K562 (cell line): Measurements from ENCODE around the gene ABHD8. TPM values are rescaled to one million over a fixed set of nuclear protein-coding genes. Genes with fewer than 3 reads are reported as not detected.
A peak's percentile ranks its signal among the peaks of the same experiment; 100 is the strongest.

Source experiments
- ARHGAP35 ChIP-seq: fragments of 450-650 bp; IDR thresholded peaks from 2 replicates; pipeline ENCODE4 v1.6.1; 2018; ENCODE audit not compliant: partially characterized antibody
- ARNT ChIP-seq, 2 experiments: fragments of 450-650 bp; IDR thresholded peaks; 2 replicates each; pipeline ENCODE4 v1.6.1; 2016; ENCODE audit warnings: mild to moderate bottlenecking in 1 of 2
- CHD2 ChIP-seq: IDR thresholded peaks from 2 replicates; pipeline ENCODE4 v1.6.1; 2011; ENCODE audit warnings: low read depth, low read length
- ETV1 ChIP-seq: fragments of 450-650 bp; conservative IDR thresholded peaks from 2 replicates; pipeline ENCODE4 v1.6.1; 2016; ENCODE audit warnings: missing genetic modification characterization, control low read depth, low read depth, missing compliant biosample characterization
- FIP1L1 ChIP-seq: fragments of 200-400 bp; formaldehyde crosslinking; IDR thresholded peaks from 2 replicates; pipeline ENCODE4 v1.6.1; 2018; ENCODE audit warnings: mild to moderate bottlenecking, low read depth, low read length; ENCODE audit not compliant: poor library complexity, severe bottlenecking
- HNRNPL ChIP-seq: fragments of 200-400 bp; formaldehyde crosslinking; IDR thresholded peaks from 2 replicates; pipeline ENCODE4 v1.6.1; 2017; ENCODE audit warnings: low read depth, mild to moderate bottlenecking, low read length
- JUND ChIP-seq, 2 experiments: IDR thresholded peaks; 2 replicates in 1 of 2; 3 replicates in 1 of 2; pipeline ENCODE4 v1.6.1; 2011; ENCODE audit warnings: borderline replicate concordance in 2 of 2, low read depth in 2 of 2, low read length in 2 of 2, improper control_type of control experiment in 1 of 2, missing biosample characterization in 1 of 2, missing genetic modification characterization in 1 of 2, missing genetic modification reagents in 1 of 2
- KDM5B ChIP-seq: fragments of 200-600 bp; sonication (generic); IDR thresholded peaks from 2 replicates; pipeline ENCODE4 v1.6.1; 2012; ENCODE audit warnings: low read depth, mild to moderate bottlenecking, moderate library complexity, low read length, control low read depth, inconsistent platforms; ENCODE audit not compliant: insufficient replicate concordance
- LCOR ChIP-seq: sonication (generic); formaldehyde crosslinking; IDR thresholded peaks from 2 replicates; pipeline ENCODE4 v1.8.0; 2022; ENCODE audit warnings: mild to moderate bottlenecking, missing genetic modification reagents
- MECOM ChIP-seq: fragments of 250-450 bp; sonication (Bioruptor Pico); IDR thresholded peaks from 2 replicates; pipeline ENCODE4 v1.8.0; 2022; ENCODE audit warnings: inconsistent platforms
- NEUROD1 ChIP-seq: fragments of 150-350 bp; IDR thresholded peaks from 2 replicates; pipeline ENCODE4 v1.6.1; 2014; ENCODE audit warnings: borderline replicate concordance, low read length, low read depth; ENCODE audit not compliant: partially characterized antibody
- NR2C2 ChIP-seq, 2 experiments: fragments of 200-800 bp in 1 of 2; sonication (Bioruptor generic) in 1 of 2; sonication (generic) in 1 of 2; formaldehyde crosslinking in 1 of 2; IDR thresholded peaks; 2 replicates each; pipeline versions ENCODE4 v1.6.1 to v1.8.0; 2016 to 2022; ENCODE audit warnings: mild to moderate bottlenecking in 1 of 2, missing compliant biosample characterization in 1 of 2, missing genetic modification characterization in 1 of 2, missing genetic modification reagents in 1 of 2
- RB1 ChIP-seq: fragments of 450-650 bp; IDR thresholded peaks from 2 replicates; pipeline ENCODE4 v1.6.1; 2017; ENCODE audit warnings: low read depth, mild to moderate bottlenecking
- RBBP5 ChIP-seq: fragments of 200-600 bp; sonication (generic); IDR thresholded peaks from 2 replicates; pipeline ENCODE4 v1.6.1; 2012; ENCODE audit warnings: borderline replicate concordance, mild to moderate bottlenecking, low read length, control low read depth, inconsistent platforms; ENCODE audit not compliant: insufficient read depth, poor library complexity, severe bottlenecking
- RBM25 ChIP-seq: fragments of 200-400 bp; formaldehyde crosslinking; IDR thresholded peaks from 2 replicates; pipeline ENCODE4 v1.6.1; 2018; ENCODE audit warnings: low read length, low read depth, moderate library complexity; ENCODE audit not compliant: severe bottlenecking
- SIN3A ChIP-seq, 2 experiments: fragments of 150-350 bp in 1 of 2; IDR thresholded peaks; 2 replicates each; pipeline ENCODE4 v1.6.1; 2011 to 2016; ENCODE audit warnings: borderline replicate concordance in 2 of 2, low read depth in 2 of 2, low read length in 2 of 2, mild to moderate bottlenecking in 2 of 2, moderate library complexity in 2 of 2; ENCODE audit not compliant: control insufficient read depth in 1 of 2
- SPI1 ChIP-seq: IDR thresholded peaks from 2 replicates; pipeline ENCODE4 v1.6.1; 2011; ENCODE audit warnings: low read depth, low read length, control low read depth, borderline replicate concordance
- ZNF253 ChIP-seq: fragments of 250-450 bp; sonication (Bioruptor Pico); conservative IDR thresholded peaks from 2 replicates; pipeline ENCODE4 v1.6.1; 2021; ENCODE audit warnings: mild to moderate bottlenecking
- ZNF282 ChIP-seq: sonication (generic); formaldehyde crosslinking; IDR thresholded peaks from 2 replicates; pipeline ENCODE4 v1.8.1; 2023; ENCODE audit warnings: missing genetic modification reagents
- ZNF740 ChIP-seq, 3 experiments: fragments of 200-800 bp in 1 of 3; sonication (Bioruptor generic) in 1 of 3; sonication (generic) in 1 of 3; formaldehyde crosslinking in 1 of 3; IDR thresholded peaks; 2 replicates each; pipeline versions ENCODE4 v1.6.1 to v1.8.0; 2016 to 2022; ENCODE audit warnings: mild to moderate bottlenecking in 2 of 3, missing compliant biosample characterization in 2 of 3, missing genetic modification characterization in 2 of 3, missing genetic modification reagents in 1 of 3
- polyA plus RNA-seq, 8 experiments: library from polyadenylated mRNA; depleted of rRNA in 4 of 8; stranded (reverse) in 5 of 8; unstranded in 3 of 8; fragments of >200 nt; fragmentation: Nextera tagmentation in 2 of 8; fragmentation: Illumina TruSeq in 1 of 8; extraction: Ambion mirVana in 2 of 8; extraction: Trizol in 1 of 8; gene quantifications; 2 replicates each; pipeline versions ENCODE4 v1.2.1 to v1.2.3, GENCODE V29; 2011 to 2014; ENCODE audit warnings: inconsistent platforms in 1 of 8, missing spikeins in 1 of 8
- total RNA-seq, 7 experiments: library from RNA; depleted of rRNA in 6 of 7; stranded (reverse); fragments of >200 nt in 6 of 7; fragmentation: Illumina TruSeq in 2 of 7; extraction: Trizol in 2 of 7; gene quantifications; 2 replicates each; pipeline versions ENCODE4 v1.2.1 to v1.2.3, GENCODE V29; 2011 to 2021; ENCODE audit warnings: low replicate concordance in 1 of 7
- TF ChIP-seq, protein P1 (sequence below): sonication (generic); formaldehyde crosslinking; IDR thresholded peaks from 2 replicates; pipeline ENCODE4 v1.8.0; 2022; ENCODE audit warnings: mild to moderate bottlenecking, missing genetic modification reagents
- TF ChIP-seq, protein P2 (sequence below): sonication (generic); formaldehyde crosslinking; IDR thresholded peaks from 2 replicates; pipeline ENCODE4 v1.9.0; 2022; ENCODE audit warnings: mild to moderate bottlenecking, missing genetic modification reagents

Gene ABHD8
- total and polyA plus RNA-seq, 9 of the 15 experiments (the other 6 are each of a cell fraction or from before 2014, with no cell fraction given) = 0.04 to 6.6 (median 2.0) TPM; not detected in 1

DNA sequence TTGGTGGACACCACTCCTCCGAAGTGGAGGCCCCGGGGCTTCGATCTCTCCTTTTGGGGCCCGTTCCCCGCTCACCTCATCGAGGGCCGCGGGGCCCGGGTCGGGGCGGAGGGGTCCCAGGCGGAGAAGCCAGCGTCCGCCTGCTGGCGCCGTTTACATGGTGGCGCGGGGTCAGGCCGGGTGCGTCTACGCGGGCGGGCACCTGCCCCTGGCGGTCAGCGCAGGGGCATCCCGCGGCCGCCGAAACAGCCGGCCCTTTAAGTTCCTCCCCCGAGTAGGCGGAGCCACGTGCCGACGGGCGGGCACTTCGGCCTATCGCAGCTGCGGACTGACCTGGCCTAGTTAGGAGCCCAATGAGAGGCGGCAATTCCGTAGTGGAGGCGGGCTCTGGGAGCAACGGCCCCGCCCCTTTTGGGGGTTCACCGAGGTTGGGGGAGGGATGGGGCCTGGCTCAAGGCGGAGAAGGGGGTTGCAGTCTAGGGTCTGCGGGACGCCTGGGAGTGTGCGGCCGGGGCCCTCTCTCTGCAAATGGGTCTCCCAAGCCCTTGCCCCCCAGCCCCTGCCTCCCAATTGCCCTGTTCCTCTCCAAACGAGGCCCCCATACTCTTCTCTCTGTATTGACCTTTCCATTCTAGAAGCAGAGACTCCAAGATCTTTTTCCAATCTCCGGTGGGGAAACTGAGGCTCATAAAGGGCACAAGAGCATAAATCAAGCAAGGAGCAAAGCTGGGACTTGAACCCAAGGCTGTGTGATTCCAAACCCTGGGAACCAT lies at the start of gene ABHD8 (continued):
- TF ChIP-seq, protein P1, sequence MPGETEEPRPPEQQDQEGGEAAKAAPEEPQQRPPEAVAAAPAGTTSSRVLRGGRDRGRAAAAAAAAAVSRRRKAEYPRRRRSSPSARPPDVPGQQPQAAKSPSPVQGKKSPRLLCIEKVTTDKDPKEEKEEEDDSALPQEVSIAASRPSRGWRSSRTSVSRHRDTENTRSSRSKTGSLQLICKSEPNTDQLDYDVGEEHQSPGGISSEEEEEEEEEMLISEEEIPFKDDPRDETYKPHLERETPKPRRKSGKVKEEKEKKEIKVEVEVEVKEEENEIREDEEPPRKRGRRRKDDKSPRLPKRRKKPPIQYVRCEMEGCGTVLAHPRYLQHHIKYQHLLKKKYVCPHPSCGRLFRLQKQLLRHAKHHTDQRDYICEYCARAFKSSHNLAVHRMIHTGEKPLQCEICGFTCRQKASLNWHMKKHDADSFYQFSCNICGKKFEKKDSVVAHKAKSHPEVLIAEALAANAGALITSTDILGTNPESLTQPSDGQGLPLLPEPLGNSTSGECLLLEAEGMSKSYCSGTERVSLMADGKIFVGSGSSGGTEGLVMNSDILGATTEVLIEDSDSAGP = peak; percentile 94
- peak; percentile 67; the same call in 1 of the 2 replicates for TF ChIP-seq SPI1
- no peak for TF ChIP-seq ARHGAP35
- 0 out of 2 replicates have a peak, but pooled peaks have one; percentile 45 for TF ChIP-seq LCOR (CRISPR knock-in tag)
- TF ChIP-seq RBBP5 = peak; percentile 37
- TF ChIP-seq SIN3A (IDR thresholded peaks at IDR 0.05; ENCODE audit: borderline replicate concordance in 2 of 2, control insufficient read depth in 1 of 2, low read depth in 2 of 2, low read length in 2 of 2) = 0 out of 4 replicates have a peak, but pooled peaks of 1 of the 2 experiments have one; percentile 21
- TF ChIP-seq ZNF253 (CRISPR knock-in tag) = no peak
- peak; percentile 64 for TF ChIP-seq FIP1L1
- peak; percentile 77 for TF ChIP-seq CHD2
- peak; percentile 70 for TF ChIP-seq KDM5B
- peak; percentile 56; the same call in 1 of the 2 replicates for TF ChIP-seq NR2C2 (CRISPR knock-in tag; IDR thresholded peaks at IDR 0.05)
- TF ChIP-seq NR2C2 (tag; IDR thresholded peaks at IDR 0.05) = peak; percentile 91
- TF ChIP-seq HNRNPL = peak; percentile 90
- TF ChIP-seq RB1 = peak; percentile 85
- peak; percentile 96 for TF ChIP-seq RBM25
- TF ChIP-seq ETV1 (tag) = no peak
- TF ChIP-seq ZNF282 (CRISPR knock-in tag) = no peak
- no peak for TF ChIP-seq MECOM (CRISPR knock-in tag)
- TF ChIP-seq ARNT (IDR thresholded peaks at IDR 0.05) = no peak
- TF ChIP-seq NEUROD1 = peak; percentile 98
- TF ChIP-seq, protein P2, sequence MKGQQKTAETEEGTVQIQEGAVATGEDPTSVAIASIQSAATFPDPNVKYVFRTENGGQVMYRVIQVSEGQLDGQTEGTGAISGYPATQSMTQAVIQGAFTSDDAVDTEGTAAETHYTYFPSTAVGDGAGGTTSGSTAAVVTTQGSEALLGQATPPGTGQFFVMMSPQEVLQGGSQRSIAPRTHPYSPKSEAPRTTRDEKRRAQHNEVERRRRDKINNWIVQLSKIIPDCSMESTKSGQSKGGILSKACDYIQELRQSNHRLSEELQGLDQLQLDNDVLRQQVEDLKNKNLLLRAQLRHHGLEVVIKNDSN (CRISPR knock-in tag) = peak; percentile 81
- TF ChIP-seq JUND (IDR thresholded peaks at IDR 0.05; ENCODE audit: borderline replicate concordance, low read depth, low read length) = peak; percentile 33; the same call in 1 of the 2 replicates
- no peak for TF ChIP-seq JUND (tag; IDR thresholded peaks at IDR 0.05; ENCODE audit: borderline replicate concordance, low read depth, low read length)
- peak; percentile 72 for TF ChIP-seq ZNF740 (CRISPR knock-in tag; IDR thresholded peaks at IDR 0.05)
- peak in 1 of 2 experiments; percentile 85; a peak in 2 of 4 replicates for TF ChIP-seq ZNF740 (tag; IDR thresholded peaks at IDR 0.05)
